Measurements from ENCODE around the gene PGF.

Gene PGF

GRCh38 chr14:74898694-74899093 lies 56.7 kb downstream of the PGF start:
- DNase-seq (ENCODE audit: low read depth): no peak
- no peak overlapping the region for H3K4me3 ChIP-seq (ENCODE audit: low read depth, low read length)
- no peak for TF ChIP-seq CTCF (IDR thresholded peaks at IDR 0.05; ENCODE audit: control insufficient read depth, extremely low read depth, insufficient read depth)

- H3K4me3 ChIP-seq (ENCODE audit: low read depth, low read length): no peak overlapping the region
- no peak for TF ChIP-seq CTCF (IDR thresholded peaks at IDR 0.05; ENCODE audit: control insufficient read depth, extremely low read depth, insufficient read depth)
- no peak for DNase-seq (ENCODE audit: low read depth)
These were observed 57.3 kb downstream of the PGF start for GRCh38 chr14:74898083-74898482.

DNA sequence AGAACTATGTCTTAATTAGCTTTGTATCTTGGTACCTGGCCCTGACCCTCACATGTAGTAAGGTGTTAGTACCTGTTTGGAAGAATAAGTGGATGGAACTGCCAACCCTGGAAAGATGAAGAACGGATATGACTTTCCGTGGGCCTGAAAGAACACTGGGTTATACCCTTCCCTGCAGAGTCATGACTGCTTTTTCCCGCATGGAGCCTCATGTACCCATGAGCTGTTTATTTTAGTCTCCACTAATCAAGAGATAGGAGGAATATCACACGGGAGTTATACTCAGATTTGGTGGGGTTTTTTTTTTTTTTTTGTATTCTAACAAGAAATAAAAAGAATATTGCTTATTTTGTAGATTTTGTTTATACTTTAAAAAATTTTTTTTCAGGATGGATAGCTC lies 57.8 kb downstream of the PGF start:
- H3K4me3 ChIP-seq (ENCODE audit: low read depth, low read length): no peak overlapping the region
- DNase-seq (ENCODE audit: low read depth): no peak
- TF ChIP-seq CTCF (IDR thresholded peaks at IDR 0.05; ENCODE audit: control insufficient read depth, extremely low read depth, insufficient read depth): no peak

GRCh38 chr14:74896400-74896799 lies 59.0 kb downstream of the PGF start:
- TF ChIP-seq CTCF (IDR thresholded peaks at IDR 0.05; ENCODE audit: control insufficient read depth, extremely low read depth, insufficient read depth): no peak
- no peak overlapping the region for H3K4me3 ChIP-seq (ENCODE audit: low read depth, low read length)
- no peak for DNase-seq (ENCODE audit: low read depth)

DNA sequence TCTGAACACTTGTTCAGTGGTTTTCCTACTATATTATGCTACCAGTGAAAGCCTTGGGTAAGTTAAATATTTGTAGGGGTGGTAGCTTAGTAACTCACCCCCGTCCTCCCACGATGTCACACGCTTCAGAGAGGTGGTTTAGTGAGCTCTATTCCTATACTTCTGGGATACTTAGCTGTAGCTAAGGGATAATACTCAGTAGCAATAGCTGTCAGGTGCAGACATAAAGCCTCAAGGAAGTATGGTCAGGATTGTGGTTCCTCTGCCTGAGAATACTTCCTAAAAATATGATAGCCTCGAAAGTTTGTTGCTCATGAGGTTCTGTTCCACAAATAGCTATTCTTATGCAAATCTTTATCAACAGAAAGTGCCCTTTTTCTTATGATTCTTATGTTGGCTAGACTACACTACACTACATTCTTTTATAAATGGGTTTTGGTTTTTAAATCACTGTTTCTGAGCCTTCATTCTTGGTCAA lies 61.7 kb downstream of the PGF start:
- H3K4me3 ChIP-seq (ENCODE audit: low read depth, low read length): no peak overlapping the region
- DNase-seq (ENCODE audit: low read depth): no peak
- TF ChIP-seq CTCF (IDR thresholded peaks at IDR 0.05; ENCODE audit: control insufficient read depth, extremely low read depth, insufficient read depth): no peak

GRCh38 chr14:74892745-74893144 lies 62.7 kb downstream of the PGF start:
- H3K4me3 ChIP-seq (ENCODE audit: low read depth, low read length): no peak overlapping the region
- DNase-seq (ENCODE audit: low read depth): no peak
- TF ChIP-seq CTCF (IDR thresholded peaks at IDR 0.05; ENCODE audit: control insufficient read depth, extremely low read depth, insufficient read depth): no peak

- no peak for TF ChIP-seq CTCF (IDR thresholded peaks at IDR 0.05; ENCODE audit: control insufficient read depth, extremely low read depth, insufficient read depth)
- DNase-seq (ENCODE audit: low read depth): no peak
- H3K4me3 ChIP-seq (ENCODE audit: low read depth, low read length): no peak overlapping the region
These were observed 63.5 kb downstream of the PGF start for GRCh38 chr14:74891870-74892269.
